Chondrocyte (in vitro differentiated cells): Measurements from ENCODE around the gene OR2A12. TPM values are rescaled to one million over a fixed set of nuclear protein-coding genes. Genes with fewer than 3 reads are reported as not detected.

Experiments
- DNase-seq: peaks from one replicate; pipeline ENCODE4 v3.0.0; 2021; ENCODE audit warnings: mixed read lengths, low spot score
- H3K27ac Mint-ChIP-seq: one replicate; pipeline ENCODE4 v1.8.0; 2021; ENCODE audit warnings: mild to moderate bottlenecking, moderate library complexity, mixed read lengths; ENCODE audit not compliant: unreplicated experiment
- H3K27me3 Mint-ChIP-seq: 2 replicates; pipeline ENCODE4 v1.8.0; 2021; ENCODE audit warnings: low read depth, mixed read lengths
- H3K36me3 Mint-ChIP-seq: 2 replicates; pipeline ENCODE4 v1.8.0; 2021; ENCODE audit warnings: low read depth, mixed read lengths
- H3K4me1 Mint-ChIP-seq: 2 replicates; pipeline ENCODE4 v1.8.0; 2021; ENCODE audit warnings: low read depth, mild to moderate bottlenecking, mixed read lengths
- H3K4me3 Mint-ChIP-seq: one replicate; pipeline ENCODE4 v1.8.0; 2021; ENCODE audit warnings: mild to moderate bottlenecking, moderate library complexity, mixed read lengths; ENCODE audit not compliant: unreplicated experiment
- H3K9me3 Mint-ChIP-seq: 2 replicates; pipeline ENCODE4 v1.8.0; 2021; ENCODE audit warnings: low read depth, mixed read lengths
- total RNA-seq: library from RNA; stranded (reverse); gene quantifications from 3 replicates; pipeline ENCODE4 v1.2.1, GENCODE V29; 2021
- TF ChIP-seq, protein P1 (sequence below): fragments of 200-600 bp; sonication (generic); IDR thresholded peaks from 2 replicates; pipeline ENCODE4 v1.5.0; 2021; ENCODE audit warnings: antibody characterized with exemption, mild to moderate bottlenecking, moderate library complexity

The OR2A12 gene
- total RNA-seq, 1 donor from 2014 or later = not detected

DNA sequence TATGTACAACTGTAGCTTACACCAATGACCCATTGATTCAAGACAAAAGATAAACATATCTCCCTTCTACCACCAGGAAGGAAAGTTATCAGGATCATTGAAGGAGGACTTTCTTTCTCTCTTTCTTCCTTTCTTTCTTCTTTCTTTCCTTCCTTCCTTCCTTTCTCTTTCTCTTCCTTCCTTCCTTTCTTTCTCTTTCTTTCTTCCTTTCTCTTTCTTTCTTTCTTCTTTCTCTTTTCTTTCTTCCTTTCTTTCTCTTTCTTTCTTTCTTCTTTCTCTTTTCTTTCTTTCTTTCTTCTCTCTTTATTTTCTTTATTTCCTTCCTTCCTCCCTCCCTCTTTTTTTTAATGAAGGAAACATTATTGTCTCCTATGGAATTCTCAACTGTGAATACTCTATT lies 12.7 kb downstream of the OR2A12 start:
- Mint-ChIP-seq H3K4me3 (no peak overlapping the region), H3K9me3 (peaks cover 4% of the 10 kb centered on the region), H3K4me1 (no peaks in the 10 kb centered on the region), H3K27ac (no peak overlapping the region), H3K36me3 (no peaks in the 10 kb centered on the region), H3K27me3 (peaks cover 21% of the 10 kb centered on the region)
- TF ChIP-seq, protein P1, sequence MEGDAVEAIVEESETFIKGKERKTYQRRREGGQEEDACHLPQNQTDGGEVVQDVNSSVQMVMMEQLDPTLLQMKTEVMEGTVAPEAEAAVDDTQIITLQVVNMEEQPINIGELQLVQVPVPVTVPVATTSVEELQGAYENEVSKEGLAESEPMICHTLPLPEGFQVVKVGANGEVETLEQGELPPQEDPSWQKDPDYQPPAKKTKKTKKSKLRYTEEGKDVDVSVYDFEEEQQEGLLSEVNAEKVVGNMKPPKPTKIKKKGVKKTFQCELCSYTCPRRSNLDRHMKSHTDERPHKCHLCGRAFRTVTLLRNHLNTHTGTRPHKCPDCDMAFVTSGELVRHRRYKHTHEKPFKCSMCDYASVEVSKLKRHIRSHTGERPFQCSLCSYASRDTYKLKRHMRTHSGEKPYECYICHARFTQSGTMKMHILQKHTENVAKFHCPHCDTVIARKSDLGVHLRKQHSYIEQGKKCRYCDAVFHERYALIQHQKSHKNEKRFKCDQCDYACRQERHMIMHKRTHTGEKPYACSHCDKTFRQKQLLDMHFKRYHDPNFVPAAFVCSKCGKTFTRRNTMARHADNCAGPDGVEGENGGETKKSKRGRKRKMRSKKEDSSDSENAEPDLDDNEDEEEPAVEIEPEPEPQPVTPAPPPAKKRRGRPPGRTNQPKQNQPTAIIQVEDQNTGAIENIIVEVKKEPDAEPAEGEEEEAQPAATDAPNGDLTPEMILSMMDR = no peak
- no peak for DNase-seq

- no peaks in the 10 kb centered on the region for H3K4me1 Mint-ChIP-seq
- TF ChIP-seq, protein P1 = no peak
- no peak for DNase-seq
- no peak overlapping the region for H3K4me3 Mint-ChIP-seq
- no peaks in the 10 kb centered on the region for H3K36me3 Mint-ChIP-seq
- no peak overlapping the region for H3K27ac Mint-ChIP-seq
- peaks cover 4% of the 10 kb centered on the region for H3K9me3 Mint-ChIP-seq
- H3K27me3 Mint-ChIP-seq = peaks cover 25% of the 10 kb centered on the region
Observed at GRCh38 chr7:144100607-144101006, 14.5 kb downstream of the OR2A12 start.

DNA sequence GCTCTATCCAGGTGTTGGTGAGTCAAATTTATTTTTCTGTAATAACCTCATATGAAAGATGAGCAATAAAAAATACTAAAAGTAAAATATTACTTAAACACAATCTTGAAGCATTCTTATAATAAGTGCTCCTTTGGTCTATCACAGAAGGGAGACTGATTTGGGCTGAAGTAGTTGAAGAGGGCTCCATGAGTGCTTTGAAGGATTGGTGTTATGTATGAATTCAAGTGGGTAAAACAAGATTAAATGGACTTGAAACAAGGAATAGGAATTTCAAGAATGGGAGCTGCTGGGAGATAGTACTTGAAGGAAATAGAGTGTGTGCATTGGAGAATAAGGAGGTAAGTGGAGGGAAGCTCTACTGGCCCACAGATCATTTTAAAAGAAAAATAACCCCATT lies 16.0 kb downstream of the OR2A12 start:
- H3K9me3 Mint-ChIP-seq = peaks cover 4% of the 10 kb centered on the region
- H3K4me3 Mint-ChIP-seq = no peak overlapping the region
- H3K27me3 Mint-ChIP-seq = peaks cover 25% of the 10 kb centered on the region
- no peaks in the 10 kb centered on the region for H3K36me3 Mint-ChIP-seq
- DNase-seq = no peak
- TF ChIP-seq, protein P1 = no peak
- no peaks in the 10 kb centered on the region for H3K4me1 Mint-ChIP-seq
- H3K27ac Mint-ChIP-seq = no peak overlapping the region

- Mint-ChIP-seq H3K4me1 (no peaks in the 10 kb centered on the region), H3K36me3 (no peaks in the 10 kb centered on the region), H3K27me3 (peaks cover 24% of the 10 kb centered on the region), H3K4me3 (no peak overlapping the region), H3K27ac (no peak overlapping the region), H3K9me3 (no peaks in the 10 kb centered on the region)
- TF ChIP-seq, protein P1 = no peak
- DNase-seq = no peak
Observed at GRCh38 chr7:144105211-144105610, 19.1 kb downstream of the OR2A12 start.

GRCh38 chr7:144109283-144109682 lies 23.2 kb downstream of the OR2A12 start, which contains the start of gene OR2A2:
OR2A2 (plus strand) TSS chr7:144109583; CDS start chr7:144109583, 0 bp downstream.
- Mint-ChIP-seq H3K27me3 (peaks cover 23% of the 10 kb centered on the region), H3K4me3 (no peak within 1 kb of the TSS), H3K9me3 (no peaks in the 10 kb centered on the region), H3K27ac (peak within 1 kb of the TSS; percentile 5), H3K4me1 (no peaks in the 10 kb centered on the region), H3K36me3 (no peaks in the 10 kb centered on the region)
- TF ChIP-seq, protein P1 = no peak
- no peak for DNase-seq
